HG03060 (cell line): Measurements from ENCODE around the gene GALNT14.

Experiments
- ATAC-seq: cut with Tn5 transposase; IDR thresholded peaks from one replicate; pipeline ENCODE4 v1.9.1; 2021; ENCODE audit warnings: low read depth, moderate number of reproducible peaks; ENCODE audit not compliant: unreplicated experiment

Gene GALNT14

DNA sequence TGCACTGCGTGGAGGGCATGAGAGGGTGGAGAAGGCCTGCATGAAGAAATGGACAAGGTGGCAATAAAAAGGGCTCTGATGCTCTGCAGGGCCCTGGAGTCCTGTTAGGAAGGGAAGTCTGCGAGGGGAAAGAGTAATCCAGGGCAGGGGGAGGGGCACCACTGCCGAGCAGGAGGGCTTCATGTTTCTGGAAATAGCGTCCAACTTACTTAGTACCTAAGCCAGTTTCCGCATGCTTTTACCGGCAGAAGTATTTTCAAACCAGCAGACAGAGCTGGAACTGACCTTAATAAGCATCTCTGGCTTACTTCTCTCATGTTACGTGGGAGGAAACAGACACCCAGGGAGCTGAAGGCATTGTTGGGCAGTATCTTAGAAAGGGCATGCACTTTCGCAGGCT is 156.7 kb downstream of the GALNT14 start:
- no peak for ATAC-seq

DNA sequence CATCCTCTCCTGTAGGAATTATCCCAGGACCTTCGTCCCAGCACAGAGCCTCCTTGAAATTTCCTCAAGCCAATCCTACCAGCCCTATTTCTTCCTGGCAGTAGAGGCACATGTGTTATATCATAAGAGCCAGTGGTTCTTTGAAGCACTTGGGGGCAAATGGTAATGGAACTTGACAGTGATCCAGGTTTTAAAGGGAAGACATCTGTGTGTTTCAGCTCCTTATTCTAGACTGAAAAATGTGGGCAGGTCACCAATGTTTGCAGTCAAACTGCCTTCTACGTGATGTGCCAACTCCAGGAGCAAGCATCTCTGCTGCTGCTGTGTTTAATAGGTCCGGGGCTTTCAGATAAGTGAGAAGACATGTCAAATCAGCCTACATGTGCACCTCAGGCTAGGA is 157.1 kb downstream of the GALNT14 start:
- ATAC-seq = no peak

DNA sequence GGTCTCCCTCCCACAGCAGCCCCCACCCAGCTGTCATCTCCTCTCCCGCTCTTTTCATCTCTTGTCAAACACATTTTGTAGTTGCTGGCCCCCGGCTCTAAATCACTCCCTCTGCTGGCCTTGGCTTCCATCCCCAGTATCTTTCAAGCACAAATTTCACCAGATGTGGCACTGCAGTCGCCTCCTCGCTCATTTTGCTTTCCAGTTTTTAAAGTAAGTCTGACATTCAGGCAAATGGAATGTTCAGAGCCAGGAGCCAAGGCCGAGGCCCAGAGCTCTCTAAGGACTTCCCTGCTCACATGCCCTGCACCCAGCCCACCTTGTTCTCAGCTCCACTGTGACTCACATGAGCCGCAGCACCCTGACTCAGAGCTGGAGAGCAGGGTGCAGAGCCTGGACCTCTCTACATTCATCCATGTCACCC is 158.4 kb downstream of the GALNT14 start:
- no peak for ATAC-seq

GRCh38 chr2:30978854-30979253 is 159.4 kb downstream of the GALNT14 start:
- no peak for ATAC-seq

GRCh38 chr2:30978044-30978443 is 160.2 kb downstream of the GALNT14 start:
- ATAC-seq = no peak

DNA sequence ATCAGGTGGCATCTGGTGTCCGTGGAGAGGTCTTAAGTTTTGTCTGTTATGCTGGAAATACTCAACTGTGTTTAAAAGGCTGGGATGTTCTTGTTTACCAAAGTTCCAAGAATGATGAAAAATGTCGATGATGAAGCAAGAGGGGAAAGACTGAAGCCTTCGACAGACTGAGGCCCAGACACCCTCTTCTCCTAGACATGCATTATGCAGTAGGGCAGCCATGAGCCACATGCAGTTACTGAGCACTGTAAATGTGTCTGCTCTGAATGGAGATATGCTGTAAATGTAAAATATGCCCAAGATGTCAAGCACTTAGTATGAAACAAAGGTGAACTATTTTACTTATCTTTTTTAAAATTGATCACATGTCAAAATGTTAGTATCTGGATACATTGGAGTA is 163.1 kb downstream of the GALNT14 start:
- no peak for ATAC-seq

DNA sequence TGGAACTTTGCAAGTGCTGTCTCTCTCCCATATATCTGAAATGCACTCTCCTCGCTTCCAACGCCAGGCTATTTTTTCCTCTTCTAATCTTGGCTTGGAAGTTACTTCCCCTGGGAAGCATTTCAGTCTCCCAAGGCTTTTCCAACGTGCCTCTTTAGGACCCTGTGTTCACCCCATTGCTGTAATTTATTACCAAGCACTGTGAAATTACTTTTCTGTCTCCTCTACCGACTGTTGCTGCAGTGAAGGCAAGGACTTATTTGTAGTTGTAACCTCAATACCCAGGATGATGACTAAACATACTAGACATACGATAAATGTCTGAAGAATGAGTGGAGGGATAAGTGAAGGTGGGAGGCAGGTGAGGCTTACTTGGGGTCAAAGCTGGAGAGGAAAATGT is 163.7 kb downstream of the GALNT14 start:
- ATAC-seq = no peak

DNA sequence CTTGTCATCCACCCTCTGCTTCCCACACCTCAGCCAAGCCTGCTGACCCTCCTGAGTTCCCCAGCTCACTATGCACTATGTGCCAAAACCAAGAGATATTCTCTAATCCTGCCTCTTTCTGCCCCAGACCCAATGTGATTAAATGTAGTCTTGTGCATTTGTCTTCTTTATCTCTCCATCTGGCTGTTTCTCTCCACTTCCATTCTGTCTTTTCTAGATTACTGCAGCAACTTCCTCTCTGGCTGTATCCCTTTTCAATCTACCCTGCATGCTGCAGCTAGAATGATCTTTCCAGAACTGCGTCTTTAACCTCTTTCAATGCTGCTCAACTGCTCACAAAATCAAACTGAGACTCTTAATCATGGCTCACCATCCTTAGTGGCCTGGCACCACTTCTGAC is 164.1 kb downstream of the GALNT14 start:
- no peak for ATAC-seq

DNA sequence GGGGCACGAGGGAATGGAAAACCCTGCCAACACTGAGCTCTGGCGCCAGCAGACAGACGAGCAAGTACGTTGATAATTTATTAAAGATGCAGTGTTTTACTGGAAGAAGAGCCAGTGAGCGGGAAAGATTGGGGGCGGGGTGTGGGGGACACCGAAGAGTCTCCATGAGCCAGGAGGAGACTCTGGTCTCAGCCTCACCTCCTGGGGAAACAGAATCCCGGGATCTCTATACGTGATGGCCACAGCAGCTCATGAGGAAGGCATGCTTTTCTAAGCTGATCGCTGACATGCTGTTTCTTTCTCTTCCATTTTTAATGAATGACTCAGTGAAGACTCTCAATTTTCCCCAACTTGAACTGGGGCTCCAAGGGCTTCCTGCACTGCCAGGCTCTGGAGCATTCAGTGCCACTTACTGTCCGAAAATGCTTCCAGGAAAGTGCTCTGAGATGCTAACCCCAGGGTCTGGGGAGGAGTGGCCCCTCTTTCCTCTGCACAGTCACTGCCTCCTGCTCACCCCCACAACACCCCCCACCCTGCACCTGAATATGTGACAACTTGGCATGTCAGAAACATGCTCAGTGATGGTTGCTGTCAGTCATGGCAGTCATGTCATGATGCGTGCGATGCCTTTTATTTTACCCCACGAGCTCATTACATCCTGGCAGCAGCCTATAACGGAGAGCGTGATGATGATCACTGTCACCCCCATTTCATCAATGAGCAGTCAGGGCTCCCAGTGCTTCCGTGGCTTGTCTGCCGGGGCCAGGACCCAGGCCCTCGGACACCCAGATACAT is 166.8 kb downstream of the GALNT14 start:
- ATAC-seq = no peak

- ATAC-seq = no peak
Observed at GRCh38 chr2:30968660-30969397, 169.4 kb downstream of the GALNT14 start.

DNA sequence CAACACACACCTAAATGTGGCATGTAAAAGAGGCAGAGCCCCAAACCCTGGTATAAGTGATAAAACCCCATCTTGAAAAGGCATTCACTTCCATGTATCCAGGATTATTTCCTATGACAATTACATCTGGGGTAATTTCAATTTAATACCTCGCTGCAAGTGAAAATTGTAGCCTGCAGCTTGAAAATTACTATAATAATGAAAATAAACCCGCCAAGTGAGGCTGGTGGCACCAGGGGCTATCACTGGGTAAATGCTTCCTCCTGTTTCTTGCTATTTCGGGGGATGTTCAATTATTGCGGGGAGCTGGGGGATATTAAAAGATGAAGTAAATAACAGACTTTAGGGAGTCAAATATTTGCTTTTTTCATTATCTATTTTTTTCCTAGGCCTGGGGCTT is 171.5 kb downstream of the GALNT14 start:
- no peak for ATAC-seq

DNA sequence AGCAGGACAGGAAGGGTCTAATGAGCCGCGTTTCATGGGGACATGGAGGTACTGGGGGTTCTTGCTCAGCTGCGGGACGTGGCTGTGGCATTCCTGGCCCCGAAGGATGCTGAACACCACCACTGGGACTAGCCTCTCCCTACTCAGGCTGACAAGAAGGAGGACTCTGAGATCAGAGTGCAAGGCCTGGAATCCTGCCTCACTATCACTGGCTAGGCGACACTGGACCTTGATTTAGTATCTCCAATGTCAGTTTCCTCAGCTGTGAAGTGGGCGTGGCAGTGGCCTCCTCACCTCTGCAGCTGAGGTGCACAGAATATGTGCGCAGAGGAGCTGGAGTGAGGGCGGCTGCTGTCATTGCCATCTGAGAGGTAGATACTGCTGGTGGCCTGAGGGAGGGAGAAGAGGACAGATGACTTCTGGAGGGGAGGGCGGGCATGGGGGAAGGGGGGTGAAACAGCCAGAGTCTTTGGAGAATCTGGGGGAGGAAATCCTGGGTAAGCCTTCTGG is 173.2 kb downstream of the GALNT14 start:
- no peak for ATAC-seq

DNA sequence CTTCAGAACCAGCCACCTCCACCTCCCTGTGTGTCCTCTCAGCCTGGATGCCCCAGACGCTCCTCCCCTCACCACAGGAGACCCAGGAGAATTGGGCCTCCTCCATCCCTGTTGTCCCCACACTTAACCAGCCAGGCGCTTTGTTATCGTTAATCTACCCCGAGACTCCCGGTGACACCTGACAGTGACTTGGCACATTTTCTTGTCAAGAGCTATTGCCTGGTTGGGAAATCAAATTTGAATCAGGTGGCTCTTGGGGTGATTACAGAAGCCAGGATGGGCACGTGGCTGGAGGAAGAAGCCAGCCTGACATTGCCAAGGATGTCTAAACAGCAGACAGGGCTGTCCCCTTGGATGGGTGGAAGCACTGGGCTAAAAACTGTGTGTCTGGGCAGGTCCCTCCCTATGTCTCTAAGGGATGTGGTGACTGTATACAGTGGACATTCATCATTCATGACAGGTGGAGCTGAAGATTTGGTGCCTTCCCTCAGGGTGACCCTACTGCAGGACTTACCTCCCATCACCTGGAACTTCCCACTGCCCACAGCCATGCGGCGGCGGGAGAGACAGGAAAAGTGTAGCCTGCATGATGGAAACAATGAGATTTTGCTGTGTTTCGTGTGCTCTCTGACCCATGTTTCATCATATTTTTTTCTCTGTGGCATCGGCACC is 173.8 kb downstream of the GALNT14 start:
- ATAC-seq = no peak

DNA sequence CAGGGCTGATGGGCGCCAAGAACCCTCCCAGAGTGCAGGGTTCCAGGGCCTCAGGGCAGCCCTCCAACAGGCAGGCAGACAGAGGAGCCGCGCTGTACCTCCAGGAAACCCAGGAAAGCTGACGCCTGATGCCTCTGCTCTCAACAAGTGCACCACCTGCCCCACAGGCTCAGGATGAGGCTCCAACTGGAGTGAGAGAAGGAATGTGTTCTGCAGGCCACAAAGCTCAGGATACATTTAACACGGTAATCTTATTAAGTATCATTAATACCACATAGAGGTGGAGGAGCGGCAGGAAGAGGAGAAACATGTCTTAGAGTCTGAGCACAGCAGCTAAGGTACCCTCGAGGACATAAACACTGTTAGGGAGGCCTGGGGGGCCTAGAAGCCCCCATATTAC is 175.1 kb downstream of the GALNT14 start:
- no peak for ATAC-seq

- ATAC-seq = no peak
Observed at GRCh38 chr2:30960213-30960612, 178.0 kb downstream of the GALNT14 start.

DNA sequence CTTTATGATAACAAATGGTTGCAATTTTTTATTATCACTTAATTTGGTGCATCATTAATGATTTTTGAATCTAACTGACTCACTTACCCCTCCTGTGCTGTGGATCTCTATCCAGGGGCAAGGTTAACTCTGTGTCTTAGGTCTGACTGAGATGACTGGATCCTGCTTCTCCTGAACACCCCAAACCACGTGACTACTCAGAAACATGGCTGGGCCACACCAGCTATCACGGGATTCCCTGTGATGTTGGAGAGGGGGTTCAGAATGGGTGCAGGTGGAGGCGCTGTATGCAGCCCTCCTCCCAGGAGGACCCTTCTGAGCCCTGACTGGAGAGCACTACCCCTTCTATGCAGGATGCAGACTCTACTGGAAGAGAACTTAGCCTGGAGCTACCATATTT is 178.6 kb downstream of the GALNT14 start:
- ATAC-seq = no peak

DNA sequence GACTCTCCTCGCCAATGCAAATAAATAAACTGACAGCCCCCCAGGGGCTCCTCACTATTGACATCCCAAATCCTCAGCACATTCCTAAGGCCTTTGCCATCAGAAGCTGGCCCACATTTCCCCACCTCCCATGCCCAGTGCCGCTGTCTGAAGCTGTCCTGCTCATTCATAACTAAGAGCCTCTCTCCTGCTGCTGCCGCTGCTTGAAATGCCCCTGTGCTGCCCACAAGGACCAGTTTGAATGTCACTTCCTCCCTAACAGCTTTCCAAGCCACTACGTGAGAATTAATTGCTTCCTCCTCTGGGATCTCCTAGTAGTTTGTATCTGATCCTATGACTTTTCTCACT is 179.3 kb downstream of the GALNT14 start:
- ATAC-seq = no peak

DNA sequence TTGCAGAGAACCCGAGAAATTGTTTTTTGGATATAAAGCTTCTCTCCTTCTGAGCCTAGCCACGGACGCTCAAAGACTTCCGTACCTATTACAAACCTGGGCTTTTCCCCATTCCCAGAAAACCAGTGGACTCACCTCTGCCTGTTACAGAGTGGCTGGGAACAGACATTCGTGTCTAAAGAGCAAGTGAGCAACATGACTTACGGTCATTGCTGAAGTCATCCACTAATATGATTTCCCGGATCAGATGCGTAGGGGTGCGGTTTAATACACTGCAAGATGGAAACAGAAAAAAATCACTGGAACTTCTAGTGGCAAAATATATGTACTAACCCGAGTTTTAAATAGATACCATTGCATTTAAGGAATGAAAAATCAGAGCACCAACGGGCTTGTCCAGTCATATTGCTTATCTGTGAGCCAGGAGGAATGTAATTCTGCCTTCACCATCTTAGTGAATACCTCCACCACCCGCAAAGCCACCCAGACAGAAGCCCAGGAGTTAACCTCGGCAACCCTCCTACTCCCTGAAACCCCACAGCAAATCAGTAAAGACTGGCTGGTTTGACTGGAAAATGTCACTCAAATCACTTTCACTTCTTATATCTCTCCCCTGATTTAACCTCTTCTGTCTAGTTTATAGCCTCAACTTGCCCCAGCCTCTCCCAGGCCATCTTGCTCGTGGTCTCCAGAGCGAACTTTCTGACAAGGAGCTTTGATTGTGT is 179.9 kb downstream of the GALNT14 start:
- no peak for ATAC-seq

- ATAC-seq = no peak
Observed at GRCh38 chr2:30957591-30957990, 180.6 kb downstream of the GALNT14 start.

- ATAC-seq = no peak
Observed at GRCh38 chr2:30956995-30957394, 181.2 kb downstream of the GALNT14 start.
